ENCODE measurements around the gene DISP3. TPM values are rescaled to one million over a fixed set of nuclear protein-coding genes. Genes with fewer than 3 reads are reported as not detected.

DISP3 gene
- total and polyA plus RNA-seq, 3 experiments from 2014 or later = 0.35 to 0.46 (median 0.42) TPM

DNA sequence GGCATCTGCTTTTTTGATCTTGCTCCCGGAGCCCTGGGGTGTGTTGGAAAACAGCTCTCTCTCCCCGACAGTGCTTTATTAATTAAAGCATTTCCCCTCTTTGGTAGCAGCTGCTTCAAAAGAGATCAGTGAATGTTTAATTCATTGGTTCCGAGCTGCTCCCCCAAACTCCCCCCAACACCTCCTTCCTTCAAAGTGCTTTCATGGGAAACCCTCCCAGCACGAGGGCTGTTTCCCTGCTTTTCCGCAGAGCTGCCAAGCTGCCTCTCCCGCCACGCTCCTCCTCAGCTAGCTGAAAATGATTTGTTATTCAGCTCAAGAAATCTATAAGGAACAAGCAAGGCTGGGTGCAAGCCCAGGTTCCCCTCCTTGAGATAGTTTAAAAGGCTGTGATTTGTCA, 40.0 kb upstream of the DISP3 start:
- no peak overlapping the region for H3K27ac ChIP-seq (ENCODE audit: low read depth, low read length)
- Mint-ChIP-seq H3K27ac (no peak overlapping the region), H3K36me3 (no peaks in the 10 kb centered on the region), H3K9me3 (no peaks in the 10 kb centered on the region), H3K27me3 (peaks cover 12 to 34% of the 10 kb centered on the region in 2 donors), H3K4me3 (no peak overlapping the region), H3K4me1 (peaks cover 3 to 5% (median 4%) of the 10 kb centered on the region in 3 donors)
- no peak overlapping the region for H3K4me3 ChIP-seq (ENCODE audit: low read length)
- POLR2A ChIA-PET = no interaction called here
- DNase-seq = no peak
- no peaks in the 10 kb centered on the region for H3K9me3 ChIP-seq (ENCODE audit: low read length)
- no peaks in the 10 kb centered on the region for H3K27me3 ChIP-seq (ENCODE audit: insufficient read depth, low read length, poor library complexity, severe bottlenecking)
- CTCF ChIA-PET = no interaction called here
- no peaks in the 10 kb centered on the region for H3K36me3 ChIP-seq (ENCODE audit: insufficient read depth, low read length)
- H3K4me1 ChIP-seq (ENCODE audit: insufficient read depth, low read length) = peaks cover 21% of the 10 kb centered on the region

DNA sequence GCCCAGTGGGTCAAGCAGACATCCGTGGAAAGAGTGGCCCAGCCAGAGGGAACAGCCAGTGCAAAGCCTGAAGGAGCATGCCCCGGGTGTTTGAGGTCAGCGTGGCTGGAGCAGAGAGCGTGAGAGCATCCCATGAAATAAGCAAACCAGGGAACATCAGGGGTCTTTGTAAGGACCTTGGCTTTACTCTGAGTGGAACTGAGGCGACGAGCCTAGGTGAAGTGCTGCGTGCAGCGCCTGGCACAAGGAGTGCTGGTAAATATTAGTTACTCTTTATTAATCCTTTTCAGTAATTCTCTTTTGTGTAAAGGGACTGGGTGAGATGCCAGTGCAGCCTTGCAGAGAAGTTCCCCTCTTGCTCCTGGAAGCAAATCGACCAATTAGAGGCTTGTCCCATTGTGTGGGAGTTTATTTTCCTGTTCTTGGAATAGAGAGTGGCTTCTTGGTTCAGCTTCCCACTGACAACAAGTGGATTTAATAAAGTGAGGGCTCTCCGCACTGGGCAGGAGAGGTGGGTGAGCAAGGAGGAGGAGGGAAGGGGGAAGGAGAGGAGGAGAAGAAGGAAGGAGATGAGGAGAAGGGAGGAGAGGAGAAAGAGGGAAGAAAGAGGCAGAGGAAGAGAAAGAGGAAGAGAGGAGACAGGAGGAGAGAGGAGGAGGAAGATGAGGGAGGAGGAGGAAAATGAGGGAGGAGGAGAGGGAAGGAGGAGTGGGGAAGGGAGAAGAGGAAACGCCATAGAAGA, 37.6 kb upstream of the DISP3 start:
- Histone ChIP-seq H3K27ac (ENCODE audit: low read depth, low read length) (no peak overlapping the region), H3K36me3 (ENCODE audit: insufficient read depth, low read length) (no peaks in the 10 kb centered on the region), H3K4me3 (ENCODE audit: low read length) (no peak overlapping the region), H3K4me1 (ENCODE audit: insufficient read depth, low read length) (peaks cover 1% of the 10 kb centered on the region), H3K9me3 (ENCODE audit: low read length) (no peaks in the 10 kb centered on the region), H3K27me3 (ENCODE audit: insufficient read depth, low read length, poor library complexity, severe bottlenecking) (no peaks in the 10 kb centered on the region)
- Mint-ChIP-seq H3K27ac (no peak overlapping the region), H3K9me3 (peaks cover 0 to 2% (median 0%) of the 10 kb centered on the region in 5 donors), H3K27me3 (peaks cover 22 to 41% of the 10 kb centered on the region in 2 donors), H3K4me1 (no peaks in the 10 kb centered on the region), H3K4me3 (no peak overlapping the region), H3K36me3 (no peaks in the 10 kb centered on the region)
- POLR2A ChIA-PET = no interaction called here
- CTCF ChIA-PET = no interaction called here
- no peak for DNase-seq

DNA sequence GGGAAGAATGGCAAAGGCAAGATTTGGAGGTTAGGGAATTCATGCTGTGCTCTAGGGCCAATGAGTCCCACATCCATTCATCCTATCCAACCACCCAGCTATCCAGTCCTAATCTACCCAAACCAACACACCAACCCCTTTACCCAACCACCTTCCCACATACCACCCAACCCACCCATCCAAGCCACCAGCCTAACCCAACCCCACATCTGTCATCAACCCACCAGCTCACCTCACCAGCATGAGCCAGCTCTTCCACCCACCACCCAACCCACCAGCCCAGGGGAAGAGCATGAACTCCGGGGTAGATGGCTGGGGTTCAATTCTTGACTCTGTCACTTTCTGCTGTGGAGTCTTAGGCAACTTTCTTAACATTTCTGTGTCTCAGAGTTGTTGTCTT, 35.9 kb upstream of the DISP3 start:
- Mint-ChIP-seq H3K4me3 (no peak overlapping the region), H3K27me3 (peaks cover 21 to 45% of the 10 kb centered on the region in 2 donors), H3K36me3 (no peaks in the 10 kb centered on the region), H3K27ac (peak overlapping the region in 1 of 8 donors; percentile 91), H3K4me1 (no peaks in the 10 kb centered on the region), H3K9me3 (peaks cover 0 to 2% (median 0%) of the 10 kb centered on the region in 5 donors)
- DNase-seq = no peak
- Histone ChIP-seq H3K4me1 (ENCODE audit: insufficient read depth, low read length) (no peaks in the 10 kb centered on the region), H3K9me3 (ENCODE audit: low read length) (no peaks in the 10 kb centered on the region), H3K36me3 (ENCODE audit: insufficient read depth, low read length) (no peaks in the 10 kb centered on the region), H3K27me3 (ENCODE audit: insufficient read depth, low read length, poor library complexity, severe bottlenecking) (no peaks in the 10 kb centered on the region), H3K4me3 (ENCODE audit: low read length) (no peak overlapping the region), H3K27ac (ENCODE audit: low read depth, low read length) (no peak overlapping the region)
- POLR2A ChIA-PET = no interaction called here
- CTCF ChIA-PET = no interaction called here

DNA sequence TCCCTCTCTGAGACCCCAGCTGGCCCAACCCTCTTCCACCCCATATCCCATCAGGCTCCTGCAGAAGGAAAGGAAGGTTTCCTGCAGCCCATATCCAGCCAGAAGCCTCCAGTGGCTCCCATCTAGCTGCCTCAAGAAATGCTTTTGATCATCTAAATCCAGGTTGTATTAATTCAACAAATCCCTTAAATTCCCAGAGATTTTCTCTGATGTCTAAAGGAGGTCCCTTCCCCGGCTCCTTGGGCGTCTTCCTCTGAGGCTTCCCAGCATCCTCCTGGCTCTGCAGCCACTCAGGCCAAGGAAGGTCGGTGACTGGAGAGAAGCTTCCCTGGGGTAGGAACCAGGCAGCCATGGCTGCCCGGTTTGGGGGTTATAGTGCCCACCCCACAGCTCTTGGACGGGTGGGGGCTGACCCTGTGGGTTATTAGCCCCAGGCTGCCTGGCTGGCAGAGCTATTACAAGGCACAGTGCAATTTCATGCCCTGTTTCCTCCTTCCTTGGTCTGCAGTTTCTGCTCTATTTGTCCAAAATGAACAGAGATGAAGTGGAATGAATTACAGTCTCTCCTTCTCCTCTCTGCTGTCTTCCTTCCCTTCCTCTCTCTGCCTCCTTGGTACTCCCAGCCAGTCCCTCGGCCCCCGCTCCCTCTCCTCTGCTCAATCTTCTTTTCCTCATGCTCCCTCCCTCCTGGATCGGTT, 34.8 kb upstream of the DISP3 start:
- H3K27me3 Mint-ChIP-seq = peaks cover 19 to 43% of the 10 kb centered on the region in 2 donors
- H3K36me3 ChIP-seq (ENCODE audit: insufficient read depth, low read length) = no peaks in the 10 kb centered on the region
- H3K9me3 Mint-ChIP-seq = peaks cover 0 to 2% (median 0%) of the 10 kb centered on the region in 5 donors
- H3K27ac ChIP-seq (ENCODE audit: low read depth, low read length) = no peak overlapping the region
- no peak overlapping the region for H3K27ac Mint-ChIP-seq
- H3K9me3 ChIP-seq (ENCODE audit: low read length) = no peaks in the 10 kb centered on the region
- no peak overlapping the region for H3K4me3 Mint-ChIP-seq
- ChIA-PET POLR2A (no interaction called here), CTCF (no interaction called here)
- H3K36me3 Mint-ChIP-seq = no peaks in the 10 kb centered on the region
- H3K27me3 ChIP-seq (ENCODE audit: insufficient read depth, low read length, poor library complexity, severe bottlenecking) = no peaks in the 10 kb centered on the region
- H3K4me1 Mint-ChIP-seq = no peaks in the 10 kb centered on the region
- H3K4me3 ChIP-seq (ENCODE audit: low read length) = no peak overlapping the region
- DNase-seq = no peak
- H3K4me1 ChIP-seq (ENCODE audit: insufficient read depth, low read length) = no peaks in the 10 kb centered on the region

DNA sequence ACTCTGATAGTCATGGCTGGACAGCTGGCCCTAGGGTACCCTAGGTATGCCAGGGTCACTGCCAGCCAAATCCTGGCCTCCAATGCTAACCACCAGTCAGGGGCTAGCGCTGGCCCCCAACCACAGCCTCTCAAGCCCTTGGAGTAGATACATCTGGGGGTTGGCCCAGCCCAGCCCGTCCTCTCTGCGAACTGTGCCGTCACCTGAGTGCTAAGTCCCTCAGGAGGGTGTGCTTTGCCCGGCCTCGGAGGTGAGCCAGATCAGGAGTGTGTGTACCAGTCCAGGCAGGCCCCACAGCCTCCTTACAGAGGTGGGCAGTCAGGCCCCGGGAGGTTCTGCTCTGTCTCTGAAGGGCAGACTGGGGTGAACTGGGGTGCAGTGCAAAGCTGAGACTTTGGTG, 34.0 kb upstream of the DISP3 start:
- Histone ChIP-seq H3K4me3 (ENCODE audit: low read length) (no peak overlapping the region), H3K27ac (ENCODE audit: low read depth, low read length) (no peak overlapping the region), H3K9me3 (ENCODE audit: low read length) (no peaks in the 10 kb centered on the region), H3K36me3 (ENCODE audit: insufficient read depth, low read length) (no peaks in the 10 kb centered on the region), H3K4me1 (ENCODE audit: insufficient read depth, low read length) (no peaks in the 10 kb centered on the region), H3K27me3 (ENCODE audit: insufficient read depth, low read length, poor library complexity, severe bottlenecking) (no peaks in the 10 kb centered on the region)
- peaks cover 0 to 2% (median 0%) of the 10 kb centered on the region in 5 donors for H3K9me3 Mint-ChIP-seq
- H3K27me3 Mint-ChIP-seq = peaks cover 13 to 44% of the 10 kb centered on the region in 2 donors
- H3K4me3 Mint-ChIP-seq = no peak overlapping the region
- H3K4me1 Mint-ChIP-seq = no peaks in the 10 kb centered on the region
- DNase-seq = no peak
- no peak overlapping the region for H3K27ac Mint-ChIP-seq
- POLR2A ChIA-PET = no interaction called here
- CTCF ChIA-PET = no interaction called here
- H3K36me3 Mint-ChIP-seq = no peaks in the 10 kb centered on the region

DNA sequence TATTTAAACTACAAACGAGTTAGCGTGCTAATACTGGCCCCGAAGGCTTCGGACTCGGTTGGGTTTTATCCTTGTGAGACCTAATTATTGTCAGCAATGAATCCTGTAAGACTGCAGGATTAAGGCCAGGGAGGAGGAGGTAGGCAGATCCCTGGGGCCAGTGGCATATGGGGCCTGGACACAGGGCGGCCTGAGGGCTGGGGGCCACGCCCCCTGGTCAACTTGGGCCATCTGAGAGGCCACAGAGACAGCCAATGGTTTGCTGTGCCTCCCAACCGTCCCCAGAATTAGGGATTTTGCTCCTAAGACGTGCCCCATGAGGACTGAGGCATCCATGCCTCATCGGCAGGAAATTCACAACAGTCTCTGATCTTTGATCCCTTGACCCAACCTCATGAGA, 31.1 kb upstream of the DISP3 start:
- CTCF ChIA-PET = no interaction called here
- Mint-ChIP-seq H3K36me3 (no peaks in the 10 kb centered on the region), H3K9me3 (peaks cover 0 to 2% (median 0%) of the 10 kb centered on the region in 5 donors)

DNA sequence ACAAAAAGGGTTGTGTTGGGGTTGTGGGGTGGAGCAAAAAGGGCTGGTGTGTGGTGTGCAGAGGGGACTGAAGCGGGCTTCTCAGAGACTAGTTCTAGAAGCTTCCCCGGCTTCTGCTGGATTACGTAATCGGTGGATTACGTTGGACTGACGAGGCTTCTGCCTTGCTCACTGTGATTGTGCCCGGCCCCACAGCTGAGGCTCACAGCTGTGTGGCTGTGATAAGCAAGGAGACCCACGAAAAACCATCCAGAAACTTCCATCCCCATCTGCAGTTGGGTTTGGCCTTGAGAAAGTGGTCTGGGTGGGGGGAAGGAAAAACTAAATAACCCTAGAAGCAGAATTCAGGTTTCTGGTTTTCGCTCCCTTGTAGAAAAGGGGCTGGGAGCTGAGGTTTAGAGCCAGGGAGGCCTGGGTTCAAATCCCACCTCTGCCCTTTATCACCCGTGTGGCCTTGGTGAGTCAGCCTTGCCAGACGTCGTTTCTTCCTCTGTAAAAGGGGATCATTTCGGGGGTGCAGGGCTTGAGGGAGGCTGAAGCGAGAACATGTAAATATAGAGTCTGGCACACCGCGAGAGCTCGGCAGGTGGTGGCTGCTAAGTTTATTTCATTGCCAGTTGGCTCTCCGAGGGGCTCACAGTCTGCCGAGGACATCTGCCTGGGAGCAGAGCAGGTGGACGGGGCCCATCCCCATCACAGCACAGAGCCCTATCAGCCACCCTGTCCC, 30.4 kb upstream of the DISP3 start:
- Histone ChIP-seq H3K9me3 (ENCODE audit: low read length) (no peaks in the 10 kb centered on the region), H3K4me3 (ENCODE audit: low read length) (no peak overlapping the region), H3K27me3 (ENCODE audit: insufficient read depth, low read length, poor library complexity, severe bottlenecking) (no peaks in the 10 kb centered on the region), H3K4me1 (ENCODE audit: insufficient read depth, low read length) (no peaks in the 10 kb centered on the region), H3K36me3 (ENCODE audit: insufficient read depth, low read length) (no peaks in the 10 kb centered on the region), H3K27ac (ENCODE audit: low read depth, low read length) (no peak overlapping the region)
- no peak overlapping the region for H3K27ac Mint-ChIP-seq
- ChIA-PET POLR2A (no interaction called here), CTCF (no interaction called here)
- H3K27me3 Mint-ChIP-seq = peaks cover 16 to 35% of the 10 kb centered on the region in 2 donors
- peaks cover 0 to 2% (median 0%) of the 10 kb centered on the region in 5 donors for H3K9me3 Mint-ChIP-seq
- H3K4me3 Mint-ChIP-seq = no peak overlapping the region
- H3K36me3 Mint-ChIP-seq = no peaks in the 10 kb centered on the region
- no peaks in the 10 kb centered on the region for H3K4me1 Mint-ChIP-seq
- no peak for DNase-seq

More for the DNA sequence above, 31.1 kb upstream of the DISP3 start:
- H3K27ac Mint-ChIP-seq = no peak overlapping the region
- H3K4me1 ChIP-seq (ENCODE audit: insufficient read depth, low read length) = no peaks in the 10 kb centered on the region
- no peaks in the 10 kb centered on the region for H3K27me3 ChIP-seq (ENCODE audit: insufficient read depth, low read length, poor library complexity, severe bottlenecking)
- H3K4me3 ChIP-seq (ENCODE audit: low read length) = no peak overlapping the region
- H3K9me3 ChIP-seq (ENCODE audit: low read length) = no peaks in the 10 kb centered on the region
- H3K27me3 Mint-ChIP-seq = peaks cover 16 to 37% of the 10 kb centered on the region in 2 donors
- H3K4me3 Mint-ChIP-seq = no peak overlapping the region
- no peak overlapping the region for H3K27ac ChIP-seq (ENCODE audit: low read depth, low read length)
- POLR2A ChIA-PET = no interaction called here
- no peak for DNase-seq
- no peaks in the 10 kb centered on the region for H3K36me3 ChIP-seq (ENCODE audit: insufficient read depth, low read length)
- H3K4me1 Mint-ChIP-seq = no peaks in the 10 kb centered on the region

DNA sequence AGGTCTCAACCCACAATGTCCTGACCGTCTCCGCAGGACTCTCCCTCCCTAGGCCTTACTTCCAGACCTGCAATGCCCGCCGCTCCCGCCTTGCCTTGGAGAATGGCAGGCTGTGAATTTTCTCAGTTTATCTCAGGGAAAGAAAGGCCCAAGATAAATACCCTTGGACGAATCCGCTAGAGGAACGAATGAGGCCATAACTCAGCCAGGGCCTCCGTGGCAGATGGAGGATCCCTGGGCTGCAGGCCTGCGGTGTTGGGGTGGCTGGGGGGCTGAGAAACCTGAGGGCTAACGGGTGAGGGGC, 29.9 kb upstream of the DISP3 start:
- H3K27ac ChIP-seq (ENCODE audit: low read depth, low read length) = no peak overlapping the region
- CTCF ChIA-PET = no interaction called here
- no peaks in the 10 kb centered on the region for H3K36me3 ChIP-seq (ENCODE audit: insufficient read depth, low read length)
- Mint-ChIP-seq H3K36me3 (no peaks in the 10 kb centered on the region), H3K4me1 (no peaks in the 10 kb centered on the region), H3K9me3 (peaks cover 0 to 2% (median 0%) of the 10 kb centered on the region in 5 donors), H3K27me3 (peaks cover 16 to 37% of the 10 kb centered on the region in 2 donors), H3K27ac (no peak overlapping the region), H3K4me3 (no peak overlapping the region)
- POLR2A ChIA-PET = no interaction called here
- no peaks in the 10 kb centered on the region for H3K4me1 ChIP-seq (ENCODE audit: insufficient read depth, low read length)
- no peaks in the 10 kb centered on the region for H3K9me3 ChIP-seq (ENCODE audit: low read length)
- no peaks in the 10 kb centered on the region for H3K27me3 ChIP-seq (ENCODE audit: insufficient read depth, low read length, poor library complexity, severe bottlenecking)
- no peak for DNase-seq
- no peak overlapping the region for H3K4me3 ChIP-seq (ENCODE audit: low read length)
